AG04450 (cell line): ENCODE results near the gene ADAMTS17. TPM values are rescaled to one million over a fixed set of nuclear protein-coding genes. Genes with fewer than 3 reads are reported as not detected.

Source experiments
- CTCF ChIA-PET: fragments of 300-600, 350-600 bp; formaldehyde crosslinking; extraction: SDS; loops from one replicate; lab custom pipeline; 2022; ENCODE audit warnings: antibody characterized with exemption, inconsistent platforms; lab: Charles Lee
- POLR2A ChIA-PET: fragments of 350-600 bp; formaldehyde crosslinking; extraction: SDS; loops from one replicate; lab custom pipeline; 2021; ENCODE audit warnings: antibody characterized with exemption, inconsistent platforms; lab: Yijun Ruan, JAX
- DNase-seq: peaks from one replicate; pipeline ENCODE4 v3.0.0-alpha.2; 2011; ENCODE audit warnings: low read depth, low spot score
- H3K27ac ChIP-seq: one replicate; pipeline ENCODE4 v1.5.1; 2012; ENCODE audit warnings: low read depth, low read length, control low read depth
- H3K27me3 ChIP-seq: one replicate; pipeline ENCODE4 v1.6.0; 2012; ENCODE audit warnings: low read length; ENCODE audit not compliant: control insufficient read depth, insufficient read depth
- H3K4me3 ChIP-seq: 2 replicates; pipeline ENCODE4 v1.5.1; 2011; ENCODE audit warnings: mild to moderate bottlenecking, low read depth, low read length, control low read depth
- H3K9me3 ChIP-seq: 2 replicates; pipeline ENCODE4 v1.5.1; 2012; ENCODE audit warnings: low read length; ENCODE audit not compliant: control insufficient read depth, insufficient read depth
- polyA plus RNA-seq: library from polyadenylated mRNA; depleted of rRNA; stranded (reverse); fragments of >200 nt; gene quantifications from 2 replicates; pipeline ENCODE4 v1.2.3, GENCODE V29; 2011
- TF ChIP-seq, protein P1 (sequence below): IDR thresholded peaks from 2 replicates; pipeline ENCODE4 v1.5.1; 2011; ENCODE audit warnings: low read depth, low read length, control low read depth, inconsistent platforms

The ADAMTS17 gene
- polyA plus RNA-seq, 1 experiment, result 0.06 TPM

DNA sequence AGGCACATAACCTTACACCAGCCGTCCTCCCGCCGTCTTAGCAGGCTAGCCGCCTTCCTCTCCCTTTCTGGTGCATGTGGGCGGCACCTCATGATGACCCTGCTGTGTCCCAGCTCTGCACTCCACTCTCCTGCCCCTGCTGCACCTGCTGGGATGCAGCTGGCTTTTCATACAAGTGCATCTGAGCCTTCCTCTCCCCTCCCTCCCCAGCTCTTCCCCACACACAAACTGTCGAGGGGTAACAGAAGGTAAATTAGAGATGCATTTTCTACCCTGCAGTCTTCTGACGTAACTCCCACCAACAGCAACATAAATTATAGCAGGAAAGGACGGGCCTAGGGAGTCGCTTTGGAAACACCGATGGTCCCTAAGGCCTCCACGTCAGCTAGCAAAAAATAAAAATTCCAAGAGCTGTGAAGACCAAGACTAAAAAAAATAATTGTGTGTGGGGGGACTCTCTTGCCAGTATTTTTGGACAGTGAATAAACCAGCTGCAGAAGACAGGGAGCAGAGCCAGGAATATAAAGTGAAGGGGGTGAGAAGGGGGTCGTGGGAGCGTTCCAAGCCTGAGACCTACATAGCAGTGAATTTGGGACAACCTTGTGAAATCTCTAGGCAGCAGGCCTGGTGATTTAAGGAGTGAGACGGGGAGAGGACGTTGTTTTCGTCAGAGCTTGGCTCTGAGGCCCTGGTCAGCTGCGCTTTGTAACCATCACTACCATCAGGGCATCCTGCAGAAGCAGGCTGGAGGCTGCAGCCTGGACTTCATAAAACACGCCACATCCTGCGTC lies 216.2 kb downstream of the ADAMTS17 start:
- Histone ChIP-seq H3K27me3 (no peaks in the 10 kb centered on the region), H3K4me3 (no peak overlapping the region), H3K9me3 (peaks cover 16% of the 10 kb centered on the region), H3K27ac (no peak overlapping the region)
- CTCF ChIA-PET, result no interaction called here
- no peak for DNase-seq
- TF ChIP-seq, protein P1, sequence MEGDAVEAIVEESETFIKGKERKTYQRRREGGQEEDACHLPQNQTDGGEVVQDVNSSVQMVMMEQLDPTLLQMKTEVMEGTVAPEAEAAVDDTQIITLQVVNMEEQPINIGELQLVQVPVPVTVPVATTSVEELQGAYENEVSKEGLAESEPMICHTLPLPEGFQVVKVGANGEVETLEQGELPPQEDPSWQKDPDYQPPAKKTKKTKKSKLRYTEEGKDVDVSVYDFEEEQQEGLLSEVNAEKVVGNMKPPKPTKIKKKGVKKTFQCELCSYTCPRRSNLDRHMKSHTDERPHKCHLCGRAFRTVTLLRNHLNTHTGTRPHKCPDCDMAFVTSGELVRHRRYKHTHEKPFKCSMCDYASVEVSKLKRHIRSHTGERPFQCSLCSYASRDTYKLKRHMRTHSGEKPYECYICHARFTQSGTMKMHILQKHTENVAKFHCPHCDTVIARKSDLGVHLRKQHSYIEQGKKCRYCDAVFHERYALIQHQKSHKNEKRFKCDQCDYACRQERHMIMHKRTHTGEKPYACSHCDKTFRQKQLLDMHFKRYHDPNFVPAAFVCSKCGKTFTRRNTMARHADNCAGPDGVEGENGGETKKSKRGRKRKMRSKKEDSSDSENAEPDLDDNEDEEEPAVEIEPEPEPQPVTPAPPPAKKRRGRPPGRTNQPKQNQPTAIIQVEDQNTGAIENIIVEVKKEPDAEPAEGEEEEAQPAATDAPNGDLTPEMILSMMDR, result no peak
- POLR2A ChIA-PET, result no interaction called here

DNA sequence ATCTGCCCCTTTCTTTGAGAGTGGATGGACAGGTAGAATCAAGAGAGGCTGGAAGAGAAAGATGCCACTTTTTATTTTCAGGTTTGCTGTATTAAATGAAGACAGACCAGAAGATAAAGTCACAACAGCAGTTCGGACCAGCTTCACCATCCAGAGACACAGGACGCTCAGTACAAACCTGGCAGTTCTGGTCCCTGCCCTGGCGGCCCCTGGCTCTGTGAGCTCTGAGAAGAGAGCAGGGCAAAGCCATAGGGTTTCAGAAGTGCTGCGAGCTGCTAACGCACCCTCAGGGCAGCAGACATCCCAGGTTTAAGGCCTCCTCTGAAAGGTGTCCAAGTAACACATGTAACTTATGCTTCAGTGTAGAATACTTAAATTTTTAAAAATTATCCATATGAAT lies 216.8 kb downstream of the ADAMTS17 start:
- Histone ChIP-seq H3K27ac (no peak overlapping the region), H3K27me3 (no peaks in the 10 kb centered on the region), H3K9me3 (peaks cover 16% of the 10 kb centered on the region), H3K4me3 (no peak overlapping the region)
- CTCF ChIA-PET, result no interaction called here
- TF ChIP-seq, protein P1, result no peak
- DNase-seq, result no peak
- POLR2A ChIA-PET, result no interaction called here

- Histone ChIP-seq H3K27ac (no peak overlapping the region), H3K4me3 (no peak overlapping the region), H3K9me3 (peaks cover 16% of the 10 kb centered on the region), H3K27me3 (no peaks in the 10 kb centered on the region)
- no peak for DNase-seq
- TF ChIP-seq, protein P1, result no peak
- CTCF ChIA-PET, result no interaction called here
- POLR2A ChIA-PET, result no interaction called here
Observed at GRCh38 chr15:100124361-100124760, 217.4 kb downstream of the ADAMTS17 start.

DNA sequence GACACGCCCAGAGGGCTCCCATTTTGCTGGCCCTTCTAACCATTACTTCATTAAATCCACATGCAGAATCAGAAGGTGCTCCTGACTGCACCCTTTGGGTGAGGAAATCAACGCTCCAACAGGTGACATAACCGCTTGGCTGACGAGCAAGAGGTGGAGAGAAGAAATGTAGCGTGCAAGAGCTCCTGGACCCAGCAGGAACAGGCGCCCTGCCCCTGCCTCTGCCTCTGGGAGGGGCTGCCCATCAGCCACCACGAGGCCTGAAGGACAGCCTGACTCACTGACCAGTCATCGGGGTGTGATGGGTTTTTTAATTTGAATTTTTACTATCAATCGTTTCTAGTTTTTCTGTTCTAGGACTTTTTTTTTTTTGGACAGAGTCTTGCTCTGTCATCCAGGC lies 218.2 kb downstream of the ADAMTS17 start:
- TF ChIP-seq, protein P1, result no peak
- H3K4me3 ChIP-seq, result no peak overlapping the region
- POLR2A ChIA-PET, result no interaction called here
- no peak for DNase-seq
- H3K27ac ChIP-seq, result no peak overlapping the region
- no peaks in the 10 kb centered on the region for H3K27me3 ChIP-seq
- peaks cover 16% of the 10 kb centered on the region for H3K9me3 ChIP-seq
- CTCF ChIA-PET, result no interaction called here

GRCh38 chr15:100121285-100121684 lies 220.5 kb downstream of the ADAMTS17 start:
- CTCF ChIA-PET, result interaction anchor here (1.5 kb wide), 1 partner anchor 9 kb away, joined by 3 read pairs; no protein-coding TSS in a partner anchor
- H3K27ac ChIP-seq, result no peak overlapping the region
- peaks cover 22% of the 10 kb centered on the region for H3K9me3 ChIP-seq
- POLR2A ChIA-PET, result no interaction called here
- no peak overlapping the region for H3K4me3 ChIP-seq
- DNase-seq, result no peak
- TF ChIP-seq, protein P1, result no peak
- H3K27me3 ChIP-seq, result no peaks in the 10 kb centered on the region
